T-helper 17 cell (primary cell): ENCODE data around the gene CACNA1C. TPM values are rescaled to one million over a fixed set of nuclear protein-coding genes. Genes with fewer than 3 reads are reported as not detected.

Experiments
- ATAC-seq: fragments of 150-1000 bp; cut with Tn5 transposase; 2 replicates; pipeline ENCODE4 v1.10.0; 2021; ENCODE audit warnings: mild to moderate bottlenecking, moderate library complexity
- DNase-seq, 3 donors: peaks; one replicate each; pipeline versions ENCODE4 v3.0.0 to v3.0.0-alpha.2; 2020 to 2021
- H3K9me3 ChIP-seq: one replicate; pipeline ENCODE4 v1.7.0; 2013; ENCODE audit warnings: low read length, mild to moderate bottlenecking; ENCODE audit not compliant: control insufficient read depth, poor library complexity, severe bottlenecking
- H3K27ac Mint-ChIP-seq: one replicate; pipeline ENCODE4 v1.8.0; 2022; ENCODE audit warnings: mild to moderate bottlenecking, moderate library complexity, mixed read lengths
- H3K27me3 Mint-ChIP-seq: one replicate; pipeline ENCODE4 v1.8.0; 2022; ENCODE audit warnings: mixed read lengths
- H3K36me3 Mint-ChIP-seq: one replicate; pipeline ENCODE4 v1.8.0; 2022; ENCODE audit warnings: low read depth, mixed read lengths
- H3K4me1 Mint-ChIP-seq: one replicate; pipeline ENCODE4 v1.8.0; 2022; ENCODE audit warnings: mild to moderate bottlenecking, mixed read lengths
- H3K4me3 Mint-ChIP-seq: one replicate; pipeline ENCODE4 v1.8.0; 2022; ENCODE audit warnings: mild to moderate bottlenecking, moderate library complexity, mixed read lengths
- total RNA-seq, 4 donors: library from RNA in 2 of 4; stranded (reverse) in 2 of 4; gene quantifications; one replicate each; pipeline ENCODE4 v1.2.3 and lab custom pipeline; 2022 to 2026

CACNA1C gene
- total RNA-seq, 2 donors from 2014 or later: 0.02 to 0.18 TPM

DNA sequence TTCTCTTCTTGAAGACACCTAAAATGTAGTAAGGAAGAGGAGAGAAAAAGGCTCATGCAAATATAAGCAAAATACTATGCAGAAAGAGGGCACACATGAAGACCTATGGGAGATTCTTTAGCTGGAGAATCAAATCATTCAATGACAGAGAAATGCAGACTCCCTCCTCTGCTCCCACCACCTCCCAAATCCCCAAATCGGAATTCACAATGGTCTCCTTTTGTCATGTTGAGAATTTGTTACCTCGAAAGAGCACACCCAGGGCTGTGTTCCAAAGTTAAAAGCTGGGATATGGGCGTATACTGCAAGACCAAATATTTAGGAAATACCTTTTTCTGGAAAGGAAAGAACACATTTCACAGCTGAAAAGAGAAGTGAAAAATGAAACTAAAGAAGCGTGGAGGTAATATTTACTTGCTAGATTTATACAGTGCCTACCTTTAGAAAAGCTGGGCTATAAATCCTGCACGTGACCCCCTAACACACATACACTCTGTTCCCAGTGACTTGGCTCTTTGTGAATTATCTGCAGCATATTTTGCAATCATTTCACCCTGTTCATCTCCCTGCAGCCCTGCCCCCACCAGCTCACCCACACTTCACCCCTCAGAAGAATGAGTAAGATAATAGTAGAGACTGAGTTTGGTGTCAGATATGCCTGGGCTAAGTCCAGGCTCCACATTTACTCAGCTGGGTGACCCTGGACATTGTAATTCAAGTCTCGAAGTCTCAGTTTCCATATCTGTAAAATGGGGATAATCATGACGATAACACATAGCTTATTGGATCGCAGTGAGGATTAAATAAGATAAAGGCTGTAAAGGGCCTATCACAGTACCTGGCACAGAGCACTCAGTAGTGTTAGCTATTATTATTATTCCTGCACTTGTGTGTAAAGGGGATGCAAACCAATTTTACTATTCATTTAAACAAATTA is 2.9 kb upstream of the CACNA1C start:
- no peak for DNase-seq
- Mint-ChIP-seq H3K36me3 (peaks cover 14% of the 10 kb centered on the region), H3K27ac (no peak overlapping the region), H3K4me1 (peaks cover 23% of the 10 kb centered on the region), H3K27me3 (peaks cover 81% of the 10 kb centered on the region), H3K4me3 (no peak overlapping the region)
- ATAC-seq: no peak
- no peaks in the 10 kb centered on the region for H3K9me3 ChIP-seq

DNA sequence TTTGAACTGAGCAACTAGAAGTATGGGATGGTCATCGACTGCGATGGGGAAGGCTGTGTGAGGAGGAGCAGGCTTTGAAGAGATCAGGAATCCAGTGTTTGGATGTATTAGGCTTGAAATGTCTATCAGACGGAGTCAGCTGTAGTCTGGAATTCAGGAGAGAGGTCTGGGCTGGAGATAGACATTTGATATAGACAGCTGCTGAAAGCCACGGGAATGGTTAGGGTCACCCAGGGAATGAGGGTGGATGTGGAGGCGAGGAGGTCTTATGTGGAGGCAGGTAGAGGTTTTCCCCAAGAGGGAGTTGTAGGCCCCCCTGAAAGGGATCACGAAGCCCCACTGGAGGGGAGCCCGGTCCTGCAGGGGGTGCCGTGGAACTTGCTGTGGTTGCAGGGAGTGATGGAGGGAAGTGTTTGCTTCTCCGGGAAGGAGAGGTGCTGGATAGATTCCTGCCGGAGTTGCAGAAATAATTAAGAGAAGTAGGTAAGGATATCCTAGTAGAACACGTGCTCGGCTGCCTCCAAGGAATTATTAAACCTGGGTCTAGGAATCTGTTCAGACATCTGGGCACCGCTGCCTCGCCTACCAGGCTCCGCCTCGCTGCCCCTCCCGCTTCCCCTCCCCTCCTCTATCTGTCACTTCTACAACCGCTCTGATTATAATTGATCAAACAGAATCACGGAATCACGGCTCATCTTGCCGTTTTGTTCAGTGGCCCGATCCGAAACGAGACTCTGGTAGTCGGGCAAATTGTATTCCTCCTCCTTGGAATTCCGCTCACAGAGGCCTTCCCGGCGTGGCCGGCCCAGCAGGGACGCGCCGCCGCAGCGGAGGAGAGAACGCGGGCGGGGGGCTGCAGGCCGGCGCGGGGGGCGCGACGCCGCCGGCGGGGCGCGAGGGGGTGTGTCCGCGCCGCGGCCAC is 826 bp upstream of the CACNA1C start:
- peaks cover 79% of the 10 kb centered on the region for H3K27me3 Mint-ChIP-seq
- DNase-seq: no peak
- peaks cover 15% of the 10 kb centered on the region for H3K36me3 Mint-ChIP-seq
- no peak for ATAC-seq
- H3K4me1 Mint-ChIP-seq: peaks cover 25% of the 10 kb centered on the region
- H3K9me3 ChIP-seq: no peaks in the 10 kb centered on the region
- H3K27ac Mint-ChIP-seq: no peak overlapping the region
- peak overlapping the region; percentile 88 for H3K4me3 Mint-ChIP-seq

DNA sequence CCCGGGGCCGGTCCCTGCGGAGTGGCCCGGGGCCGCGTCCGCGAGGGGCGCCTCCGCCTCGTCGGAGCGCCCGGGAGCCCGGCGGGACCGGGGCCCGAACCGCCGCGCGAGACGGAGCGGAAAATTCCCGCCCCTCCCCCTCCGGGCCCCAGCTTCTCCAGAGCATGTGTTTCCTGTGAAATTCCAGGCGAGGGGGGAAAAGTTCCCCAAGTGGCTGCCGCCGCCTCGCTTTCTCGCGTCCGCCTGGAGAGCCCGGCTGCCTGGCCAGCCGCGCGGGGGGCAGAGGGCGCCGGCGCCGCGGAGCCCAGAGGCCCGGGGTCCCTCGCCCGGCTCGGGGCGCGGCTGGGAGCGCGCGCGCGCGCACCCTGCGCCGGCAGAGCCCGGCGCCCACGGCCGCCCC is 904 bp downstream of the CACNA1C start:
- H3K27ac Mint-ChIP-seq: no peak overlapping the region
- no peaks in the 10 kb centered on the region for H3K9me3 ChIP-seq
- peaks cover 25% of the 10 kb centered on the region for H3K4me1 Mint-ChIP-seq
- H3K36me3 Mint-ChIP-seq: peaks cover 15% of the 10 kb centered on the region
- H3K27me3 Mint-ChIP-seq: peaks cover 79% of the 10 kb centered on the region
- no peak for ATAC-seq
- DNase-seq: no peak
- H3K4me3 Mint-ChIP-seq: no peak overlapping the region

DNA sequence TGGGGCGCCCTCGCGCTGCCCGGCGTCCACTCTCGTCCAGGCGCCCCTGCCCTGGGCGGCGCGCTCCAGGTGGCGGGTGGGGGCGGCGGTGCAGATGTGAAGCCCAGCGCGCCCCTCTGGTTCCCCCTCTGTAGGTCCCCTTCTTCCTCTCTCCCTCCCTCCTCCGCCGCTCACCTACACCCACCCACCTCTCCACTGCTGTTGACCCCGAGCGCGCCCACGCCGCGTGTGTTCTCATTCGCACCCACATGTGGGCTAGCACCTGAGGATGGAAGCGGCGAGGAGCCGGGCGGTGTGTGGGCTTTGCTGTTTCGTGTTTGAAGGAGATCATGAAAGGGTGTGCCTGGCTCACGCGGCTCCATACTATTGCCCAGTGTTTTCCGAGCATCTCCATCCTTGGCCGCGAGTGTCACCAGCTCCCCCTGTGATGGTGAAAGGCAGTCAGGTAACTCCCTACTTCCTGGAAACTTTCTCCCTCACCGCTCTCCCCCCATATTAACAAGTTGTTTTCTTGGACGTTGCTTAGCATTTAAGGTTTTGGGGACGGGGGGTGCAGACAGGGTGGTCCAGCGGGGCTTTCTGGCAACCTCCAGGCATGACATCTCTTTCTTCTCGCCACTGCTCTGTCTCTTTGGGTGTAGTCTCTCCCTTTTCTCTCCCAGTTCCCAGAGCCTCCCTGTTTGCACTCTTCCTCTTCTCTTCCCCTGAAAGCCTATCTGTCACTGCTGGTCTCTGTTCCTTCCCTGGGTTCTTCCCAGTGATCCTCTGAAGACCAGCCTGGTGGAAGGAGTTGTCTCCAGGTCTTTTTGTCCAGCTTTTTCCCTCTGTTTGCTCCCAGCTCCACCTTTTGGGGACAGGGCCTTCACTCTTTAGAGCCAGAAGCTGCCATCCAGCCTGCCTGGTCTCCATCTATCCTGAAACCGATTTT is 1.6 kb downstream of the CACNA1C start:
- peaks cover 25% of the 10 kb centered on the region for H3K4me1 Mint-ChIP-seq
- peak overlapping the region; percentile 85 for H3K4me3 Mint-ChIP-seq
- ATAC-seq (no peak), DNase-seq (no peak)
- H3K27me3 Mint-ChIP-seq: peaks cover 79% of the 10 kb centered on the region
- H3K36me3 Mint-ChIP-seq: peaks cover 15% of the 10 kb centered on the region
- H3K9me3 ChIP-seq: no peaks in the 10 kb centered on the region
- no peak overlapping the region for H3K27ac Mint-ChIP-seq

DNA sequence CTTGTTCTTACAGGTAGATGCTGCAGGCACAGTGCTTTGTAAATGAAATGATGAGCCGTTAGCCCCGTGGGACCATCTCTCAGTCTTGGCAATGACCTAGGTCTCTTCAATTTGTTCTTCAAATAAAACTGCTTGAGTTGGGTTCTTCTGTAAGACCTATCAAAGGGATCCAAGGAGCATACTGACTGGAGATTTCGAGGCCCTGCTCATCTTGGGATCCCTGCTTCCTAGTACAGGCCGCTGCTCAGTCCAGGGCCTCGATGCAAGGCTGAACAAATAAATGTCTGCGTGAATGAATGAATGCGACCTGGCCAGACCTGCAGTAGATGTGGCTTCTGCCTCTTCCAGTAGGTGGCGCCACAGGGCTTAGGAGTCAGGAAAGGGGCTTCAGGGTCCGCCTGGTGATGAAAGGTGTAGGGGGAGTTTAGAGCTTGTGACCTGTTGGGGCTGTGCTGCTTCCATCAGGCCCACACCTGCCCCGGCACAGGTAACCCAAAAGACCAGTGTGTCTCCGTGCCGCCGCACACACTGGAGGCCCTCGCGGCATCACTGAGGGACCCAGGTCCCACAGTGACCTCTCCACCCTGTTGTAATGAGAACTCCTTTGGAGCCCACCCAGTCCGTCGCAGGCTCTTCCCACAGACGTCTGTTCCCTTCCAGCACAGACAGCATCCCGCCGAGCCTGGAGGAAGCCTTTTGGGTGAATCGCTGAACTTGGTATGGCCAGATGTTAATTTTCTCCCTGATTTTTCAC is 4.4 kb downstream of the CACNA1C start:
- Mint-ChIP-seq H3K4me1 (peaks cover 10% of the 10 kb centered on the region), H3K27me3 (peaks cover 63% of the 10 kb centered on the region), H3K27ac (no peak overlapping the region), H3K4me3 (no peak overlapping the region), H3K36me3 (peaks cover 6% of the 10 kb centered on the region)
- no peaks in the 10 kb centered on the region for H3K9me3 ChIP-seq
- DNase-seq (peak in 1 of 3 donors; percentile 17), ATAC-seq (no peak)

DNA sequence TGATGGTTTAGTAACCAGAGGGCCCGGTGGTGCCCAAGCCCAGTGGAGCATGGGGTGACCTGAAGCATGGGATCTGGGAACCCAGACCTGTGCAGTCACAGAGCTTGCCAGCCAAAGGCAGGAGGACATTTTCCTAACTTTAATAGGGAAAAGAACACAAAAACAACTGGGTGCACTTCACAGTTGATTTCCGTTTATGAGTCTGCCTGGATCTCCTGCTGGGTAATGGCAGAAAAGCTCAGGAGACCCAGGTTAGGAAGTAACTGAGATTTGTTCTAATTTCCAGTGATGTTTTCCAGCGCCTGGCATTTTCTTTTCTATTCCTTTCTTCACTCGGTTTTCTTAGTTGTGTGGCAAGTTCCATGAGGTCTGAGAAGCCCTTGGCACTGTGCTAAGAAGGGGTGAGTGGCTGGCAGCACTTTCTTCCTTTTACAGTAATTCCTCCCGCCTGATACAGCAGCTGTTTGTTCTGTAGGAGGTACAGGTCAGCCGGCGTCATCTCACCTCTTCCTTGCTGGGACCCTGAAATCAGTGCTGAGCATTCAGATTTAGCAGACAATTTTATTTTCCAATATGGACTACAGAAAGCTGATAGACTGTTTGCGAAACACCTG is 5.1 kb downstream of the CACNA1C start:
- DNase-seq (no peak), ATAC-seq (no peak)
- H3K4me1 Mint-ChIP-seq: peaks cover 10% of the 10 kb centered on the region
- peaks cover 6% of the 10 kb centered on the region for H3K36me3 Mint-ChIP-seq
- H3K9me3 ChIP-seq: no peaks in the 10 kb centered on the region
- no peak overlapping the region for H3K4me3 Mint-ChIP-seq
- H3K27ac Mint-ChIP-seq: no peak overlapping the region
- H3K27me3 Mint-ChIP-seq: peaks cover 63% of the 10 kb centered on the region

DNA sequence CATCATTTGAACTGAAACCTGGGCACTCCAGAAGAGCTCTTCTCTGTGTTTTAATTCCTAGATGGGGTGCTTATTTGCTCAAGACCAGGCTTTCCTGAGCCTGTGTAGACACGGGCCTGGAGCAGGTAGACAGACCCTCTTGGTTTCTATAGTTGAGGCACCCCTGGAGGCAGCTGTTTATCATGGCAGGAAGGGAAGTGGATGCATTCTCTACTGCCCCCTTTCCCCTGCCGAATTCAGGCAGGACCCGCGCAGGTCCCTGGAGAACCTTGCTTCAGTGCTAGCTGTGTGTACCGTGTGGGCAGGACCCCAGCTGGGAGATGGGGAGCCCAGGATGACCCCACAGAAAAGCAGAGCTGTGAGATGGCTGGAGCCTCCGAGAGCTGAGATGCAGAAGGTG is 6.0 kb downstream of the CACNA1C start:
- Mint-ChIP-seq H3K27ac (no peak overlapping the region), H3K27me3 (peaks cover 63% of the 10 kb centered on the region), H3K36me3 (peaks cover 6% of the 10 kb centered on the region), H3K4me3 (no peak overlapping the region), H3K4me1 (peaks cover 12% of the 10 kb centered on the region)
- no peak for ATAC-seq
- no peak for DNase-seq
- no peaks in the 10 kb centered on the region for H3K9me3 ChIP-seq

DNA sequence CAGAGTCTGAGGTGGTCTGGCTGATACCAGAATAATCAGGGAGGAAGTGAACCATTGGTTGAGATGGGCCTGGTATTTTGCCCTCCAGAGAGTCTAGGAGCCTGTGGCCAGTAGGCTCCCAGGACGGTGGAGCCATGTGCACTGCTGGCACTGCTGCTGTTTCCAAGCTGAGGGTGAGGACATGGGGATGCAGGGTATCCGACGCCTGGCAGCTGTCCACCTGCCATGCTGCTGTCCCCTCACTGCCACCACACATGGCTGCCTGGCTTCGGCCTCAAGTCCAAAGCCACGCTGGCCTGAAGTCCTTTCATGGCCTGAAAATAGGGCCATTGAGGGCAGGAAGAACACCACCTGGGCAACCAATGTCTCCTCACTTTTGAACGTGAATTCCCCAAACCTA is 8.6 kb downstream of the CACNA1C start:
- no peak for ATAC-seq
- no peak overlapping the region for H3K4me3 Mint-ChIP-seq
- no peaks in the 10 kb centered on the region for H3K9me3 ChIP-seq
- no peak for DNase-seq
- peaks cover 2% of the 10 kb centered on the region for H3K36me3 Mint-ChIP-seq
- peaks cover 43% of the 10 kb centered on the region for H3K27me3 Mint-ChIP-seq
- peaks cover 15% of the 10 kb centered on the region for H3K4me1 Mint-ChIP-seq
- no peak overlapping the region for H3K27ac Mint-ChIP-seq

DNA sequence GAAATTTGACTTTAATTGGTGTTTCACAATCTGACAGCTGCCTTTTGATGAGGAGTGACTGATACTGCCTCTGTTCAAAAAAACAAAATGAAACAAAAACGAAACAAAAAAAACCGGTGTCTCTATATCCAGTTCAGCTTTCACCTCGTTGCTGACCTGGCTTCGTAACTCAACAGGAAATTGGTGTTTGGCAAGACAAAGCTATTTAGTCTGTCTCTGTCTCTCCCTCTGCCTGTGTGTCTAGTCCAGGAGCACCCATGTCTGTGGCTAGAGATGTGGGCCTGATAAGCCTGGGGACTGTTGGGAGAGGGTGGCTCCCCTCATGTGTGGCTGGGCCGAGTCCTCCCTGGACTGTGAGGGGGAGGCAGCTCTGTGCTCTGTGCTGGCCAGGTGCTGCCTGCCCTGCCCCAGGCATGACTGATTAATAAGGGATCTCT is 11.3 kb downstream of the CACNA1C start:
- no peak for DNase-seq
- Mint-ChIP-seq H3K4me3 (peak overlapping the region; percentile 78), H3K27me3 (peaks cover 25% of the 10 kb centered on the region), H3K36me3 (peaks cover 5% of the 10 kb centered on the region), H3K27ac (peak overlapping the region; percentile 93), H3K4me1 (peaks cover 15% of the 10 kb centered on the region)
- peak; percentile 71 for ATAC-seq
- no peaks in the 10 kb centered on the region for H3K9me3 ChIP-seq

DNA sequence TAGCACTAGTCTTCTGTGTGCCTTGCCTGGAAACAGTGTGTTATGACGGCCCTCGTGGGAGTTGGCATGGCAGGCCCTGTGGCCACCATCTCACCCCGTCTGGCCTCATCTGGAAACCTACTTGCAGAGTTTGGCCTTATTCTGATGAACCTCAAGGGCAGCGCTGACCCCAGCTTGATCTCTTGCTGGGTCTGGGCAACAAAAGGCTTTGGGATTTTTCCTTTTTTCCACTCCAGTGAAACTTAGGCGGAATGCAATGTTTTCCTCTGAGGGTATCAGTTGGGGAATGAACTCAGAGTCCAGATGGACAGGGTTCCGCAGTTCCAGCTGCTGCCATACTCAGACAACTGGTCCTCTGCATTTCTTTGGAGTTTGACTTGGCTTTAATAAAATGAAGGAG is 15.9 kb downstream of the CACNA1C start:
- no peak for ATAC-seq
- H3K9me3 ChIP-seq: peaks cover 4% of the 10 kb centered on the region
- H3K4me1 Mint-ChIP-seq: peaks cover 13% of the 10 kb centered on the region
- peaks cover 5% of the 10 kb centered on the region for H3K36me3 Mint-ChIP-seq
- peaks cover 10% of the 10 kb centered on the region for H3K27me3 Mint-ChIP-seq
- no peak for DNase-seq
- no peak overlapping the region for H3K4me3 Mint-ChIP-seq
- no peak overlapping the region for H3K27ac Mint-ChIP-seq

DNA sequence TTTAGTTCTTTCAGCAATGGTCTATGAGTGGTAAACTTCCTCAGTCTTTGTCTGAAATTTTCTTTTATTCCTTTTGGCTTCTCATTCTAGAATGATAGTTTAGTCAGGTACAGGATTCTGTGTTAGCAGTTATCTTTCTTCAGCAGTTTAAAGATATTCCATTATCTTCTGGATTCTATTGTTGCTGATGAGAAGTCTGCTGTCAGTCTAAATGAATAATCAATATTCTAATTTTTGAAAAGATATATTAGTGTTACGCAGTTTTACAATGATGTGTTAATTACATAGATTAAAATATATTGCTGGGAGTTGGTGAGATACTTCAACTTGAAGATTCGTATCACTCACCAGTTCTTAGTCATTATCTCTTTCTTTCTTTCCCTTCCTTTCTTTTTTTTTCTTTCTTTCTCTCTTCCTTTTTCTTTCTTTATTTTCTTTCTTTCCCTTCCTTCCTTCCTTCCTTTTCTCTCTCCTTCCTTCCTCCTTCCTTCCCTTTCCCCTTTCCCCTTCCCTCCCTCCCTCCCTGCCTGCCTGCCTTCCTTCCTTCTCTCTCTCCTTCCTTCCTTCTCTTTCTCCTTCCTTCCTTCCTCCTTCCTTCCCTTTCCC is 17.8 kb downstream of the CACNA1C start:
- H3K36me3 Mint-ChIP-seq: peaks cover 5% of the 10 kb centered on the region
- DNase-seq (no peak), ATAC-seq (no peak)
- no peak overlapping the region for H3K27ac Mint-ChIP-seq
- H3K27me3 Mint-ChIP-seq: peaks cover 17% of the 10 kb centered on the region
- no peak overlapping the region for H3K4me3 Mint-ChIP-seq
- peaks cover 4% of the 10 kb centered on the region for H3K9me3 ChIP-seq
- H3K4me1 Mint-ChIP-seq: no peaks in the 10 kb centered on the region
